ENCODE results near the gene CYTL1. TPM values are rescaled to one million over a fixed set of nuclear protein-coding genes. Genes with fewer than 3 reads are reported as not detected.

CYTL1 gene
- total RNA-seq, 1 experiment from 2014 or later = not detected

GRCh38 chr4:4992833-4993232 lies 26.4 kb downstream of the CYTL1 start:
- no peak for TF ChIP-seq CTCF (conservative IDR thresholded peaks at IDR 0.05)
- TF ChIP-seq EZH2 (IDR thresholded peaks at IDR 0.05; ENCODE audit: low read depth) = no peak
- H3K4me3 ChIP-seq = no peak overlapping the region
- H3K4me2 ChIP-seq = no peak overlapping the region
- no peak overlapping the region for H2AFZ ChIP-seq
- intact Hi-C loops (cut with micrococcal nuclease; ENCODE audit: unreplicated experiment) = no loop called here
- peaks cover 8% of the 10 kb centered on the region for H3F3A ChIP-seq (ENCODE audit: insufficient read depth, low read depth)
- H3K9me3 ChIP-seq (ENCODE audit: insufficient read depth, low read depth) = no peaks in the 10 kb centered on the region
- no peaks in the 10 kb centered on the region for H3K36me3 ChIP-seq (ENCODE audit: low read depth)
- no peaks in the 10 kb centered on the region for H3K27me3 ChIP-seq (ENCODE audit: insufficient read depth, low read depth)
- peaks cover 8% of the 10 kb centered on the region for H3K4me1 ChIP-seq (replicated peaks; ENCODE audit: insufficient read depth)
- H3K27ac ChIP-seq = no peak overlapping the region
- CTCF ChIA-PET = interaction anchor here (0.6 kb wide), 1 partner anchor 820 kb away, joined by 3 read pairs; no protein-coding TSS in a partner anchor
- BruUV-seq (replicated peaks) = no TSS peak
- H4K20me1 ChIP-seq (ENCODE audit: insufficient read depth) = no peaks in the 10 kb centered on the region
- H3K79me2 ChIP-seq (ENCODE audit: low read depth) = no peaks in the 10 kb centered on the region
- DNase-seq = no peak
- POLR2A ChIA-PET (ENCODE audit: unreplicated experiment) = no interaction called here
- no peaks in the 10 kb centered on the region for H3K9me2 ChIP-seq (ENCODE audit: insufficient read depth)

- Histone ChIP-seq H3K27ac (0 out of 2 replicates have a peak overlapping the region, but pooled peaks have one; percentile 40), H3K4me2 (peak overlapping the region; percentile 53), H3K9me2 (ENCODE audit: insufficient read depth) (no peaks in the 10 kb centered on the region), H3K9me3 (ENCODE audit: insufficient read depth, low read depth) (no peaks in the 10 kb centered on the region), H3F3A (ENCODE audit: insufficient read depth, low read depth) (peaks cover 8% of the 10 kb centered on the region), H4K20me1 (ENCODE audit: insufficient read depth) (no peaks in the 10 kb centered on the region), H3K36me3 (ENCODE audit: low read depth) (no peaks in the 10 kb centered on the region), H3K79me2 (ENCODE audit: low read depth) (no peaks in the 10 kb centered on the region), H3K4me1 (replicated peaks; ENCODE audit: insufficient read depth) (peaks cover 8% of the 10 kb centered on the region), H2AFZ (no peak overlapping the region), H3K4me3 (no peak overlapping the region), H3K27me3 (ENCODE audit: insufficient read depth, low read depth) (no peaks in the 10 kb centered on the region)
- no peak for TF ChIP-seq CTCF (conservative IDR thresholded peaks at IDR 0.05)
- no peak for TF ChIP-seq EZH2 (IDR thresholded peaks at IDR 0.05; ENCODE audit: low read depth)
- DNase-seq = no peak
- ChIA-PET CTCF (no interaction called here), POLR2A (ENCODE audit: unreplicated experiment) (no interaction called here)
- no TSS peak for BruUV-seq (replicated peaks)
- intact Hi-C loops (cut with micrococcal nuclease; ENCODE audit: unreplicated experiment) = no loop called here
These were observed 27.6 kb downstream of the CYTL1 start for GRCh38 chr4:4991541-4992099.

- peaks cover 8% of the 10 kb centered on the region for H3K4me1 ChIP-seq (replicated peaks; ENCODE audit: insufficient read depth)
- H3K27me3 ChIP-seq (ENCODE audit: insufficient read depth, low read depth) = no peaks in the 10 kb centered on the region
- no peaks in the 10 kb centered on the region for H3K36me3 ChIP-seq (ENCODE audit: low read depth)
- BruUV-seq (replicated peaks) = no TSS peak
- peak; percentile 5 to 71 for DNase-seq
- H3F3A ChIP-seq (ENCODE audit: insufficient read depth, low read depth) = peaks cover 8% of the 10 kb centered on the region
- H3K9me3 ChIP-seq (ENCODE audit: insufficient read depth, low read depth) = no peaks in the 10 kb centered on the region
- peak overlapping the region; percentile 53 for H3K4me2 ChIP-seq
- intact Hi-C loops (cut with micrococcal nuclease; ENCODE audit: unreplicated experiment) = no loop called here
- H3K4me3 ChIP-seq = no peak overlapping the region
- H3K79me2 ChIP-seq (ENCODE audit: low read depth) = no peaks in the 10 kb centered on the region
- ChIA-PET CTCF (no interaction called here), POLR2A (ENCODE audit: unreplicated experiment) (no interaction called here)
- TF ChIP-seq EZH2 (IDR thresholded peaks at IDR 0.05; ENCODE audit: low read depth) (no peak), CTCF (conservative IDR thresholded peaks at IDR 0.05) (no peak)
- no peaks in the 10 kb centered on the region for H4K20me1 ChIP-seq (ENCODE audit: insufficient read depth)
- no peak overlapping the region for H2AFZ ChIP-seq
- H3K27ac ChIP-seq = 0 out of 2 replicates have a peak overlapping the region, but pooled peaks have one; percentile 40
- no peaks in the 10 kb centered on the region for H3K9me2 ChIP-seq (ENCODE audit: insufficient read depth)
These were observed 28.3 kb downstream of the CYTL1 start for GRCh38 chr4:4990857-4991540.

Measured in PC-9 (cell line).